ENCODE results near the gene PTBP1. TPM values are rescaled to one million over a fixed set of nuclear protein-coding genes. Genes with fewer than 3 reads are reported as not detected.

The PTBP1 gene
- total and polyA plus RNA-seq, 2 of the 13 experiments (the other 11 are each of a cell fraction or from before 2014, with no cell fraction given): 195 to 288 TPM

- TF ChIP-seq MNT (IDR thresholded peaks at IDR 0.05) (peak; percentile 87), PAF1 (CRISPR knock-in tag; IDR thresholded peaks at IDR 0.05) (no peak), ZNF496 (CRISPR knock-in tag; IDR thresholded peaks at IDR 0.05; ENCODE audit: insufficient replicate concordance) (no peak), ZNF570 (CRISPR knock-in tag; IDR thresholded peaks at IDR 0.05; ENCODE audit: borderline replicate concordance) (no peak), ZNF138 (CRISPR knock-in tag; IDR thresholded peaks at IDR 0.05; ENCODE audit: low read depth) (no peak; the same call in 1 of the 2 replicates), RBAK (CRISPR knock-in tag; IDR thresholded peaks at IDR 0.05) (no peak), ZNF782 (CRISPR knock-in tag; IDR thresholded peaks at IDR 0.05; ENCODE audit: borderline replicate concordance) (no peak), DNMT3B (CRISPR knock-in tag; conservative IDR thresholded peaks at IDR 0.05) (no peak), TARDBP (CRISPR knock-in tag; IDR thresholded peaks at IDR 0.05) (peak; percentile 95), ETV6 (CRISPR knock-in tag; conservative IDR thresholded peaks at IDR 0.05) (peak; percentile 34; the same call in 1 of the 2 replicates), NR2F1 (CRISPR knock-in tag; IDR thresholded peaks at IDR 0.05) (no peak), RORA (CRISPR knock-in tag; IDR thresholded peaks at IDR 0.05) (no peak), YEATS4 (CRISPR knock-in tag; IDR thresholded peaks at IDR 0.05; ENCODE audit: borderline replicate concordance) (peak; percentile 98), ZNF296 (CRISPR knock-in tag; conservative IDR thresholded peaks at IDR 0.05) (no peak), MYC (CRISPR knock-in tag; IDR thresholded peaks at IDR 0.05; ENCODE audit: borderline replicate concordance) (peak; percentile 99), SMYD3 (CRISPR knock-in tag; IDR thresholded peaks at IDR 0.05) (peak; percentile 74; the same call in 1 of the 2 replicates), NKX3-1 (CRISPR knock-in tag; IDR thresholded peaks at IDR 0.05) (peak; percentile 42), FOXM1 (CRISPR knock-in tag; IDR thresholded peaks at IDR 0.05) (no peak), KLF11 (CRISPR knock-in tag; IDR thresholded peaks at IDR 0.05) (peak; percentile 27), ZNF44 (CRISPR knock-in tag; IDR thresholded peaks at IDR 0.05) (no peak), NPAS2 (CRISPR knock-in tag; IDR thresholded peaks at IDR 0.05; ENCODE audit: borderline replicate concordance) (no peak), ZNF891 (CRISPR knock-in tag; IDR thresholded peaks at IDR 0.05) (no peak; the same call in 1 of the 2 replicates), NR2C2 (CRISPR knock-in tag; IDR thresholded peaks at IDR 0.05; ENCODE audit: borderline replicate concordance) (peak; percentile 97)
- TF ChIP-seq, protein P1, sequence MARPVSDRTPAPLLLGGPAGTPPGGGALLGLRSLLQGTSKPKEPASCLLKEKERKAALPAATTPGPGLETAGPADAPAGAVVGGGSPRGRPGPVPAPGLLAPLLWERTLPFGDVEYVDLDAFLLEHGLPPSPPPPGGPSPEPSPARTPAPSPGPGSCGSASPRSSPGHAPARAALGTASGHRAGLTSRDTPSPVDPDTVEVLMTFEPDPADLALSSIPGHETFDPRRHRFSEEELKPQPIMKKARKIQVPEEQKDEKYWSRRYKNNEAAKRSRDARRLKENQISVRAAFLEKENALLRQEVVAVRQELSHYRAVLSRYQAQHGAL (CRISPR knock-in tag; IDR thresholded peaks at IDR 0.05; ENCODE audit: not compliant biosample characterization): no peak
- TF ChIP-seq, protein P2, sequence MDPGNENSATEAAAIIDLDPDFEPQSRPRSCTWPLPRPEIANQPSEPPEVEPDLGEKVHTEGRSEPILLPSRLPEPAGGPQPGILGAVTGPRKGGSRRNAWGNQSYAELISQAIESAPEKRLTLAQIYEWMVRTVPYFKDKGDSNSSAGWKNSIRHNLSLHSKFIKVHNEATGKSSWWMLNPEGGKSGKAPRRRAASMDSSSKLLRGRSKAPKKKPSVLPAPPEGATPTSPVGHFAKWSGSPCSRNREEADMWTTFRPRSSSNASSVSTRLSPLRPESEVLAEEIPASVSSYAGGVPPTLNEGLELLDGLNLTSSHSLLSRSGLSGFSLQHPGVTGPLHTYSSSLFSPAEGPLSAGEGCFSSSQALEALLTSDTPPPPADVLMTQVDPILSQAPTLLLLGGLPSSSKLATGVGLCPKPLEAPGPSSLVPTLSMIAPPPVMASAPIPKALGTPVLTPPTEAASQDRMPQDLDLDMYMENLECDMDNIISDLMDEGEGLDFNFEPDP (CRISPR knock-in tag; conservative IDR thresholded peaks at IDR 0.05): no peak
Observed at GRCh38 chr19:796692-797527, at the start of gene PTBP1 (continued).
